ENCODE results near the gene MLEC. TPM values are rescaled to one million over a fixed set of nuclear protein-coding genes. Genes with fewer than 3 reads are reported as not detected.

The MLEC gene
- total RNA-seq, 1 experiment from 2014 or later, result 88.3 TPM

GRCh38 chr12:120684523-120684932, 2.4 kb upstream of the MLEC start:
- Histone ChIP-seq H3K9ac (ENCODE audit: low read length) (peak overlapping the region; percentile 46), H3K27me3 (ENCODE audit: low read length) (no peaks in the 10 kb centered on the region), H2AFZ (ENCODE audit: low read length) (peak overlapping the region; percentile 97), H3K9me3 (ENCODE audit: low read length) (no peaks in the 10 kb centered on the region), H3K4me2 (ENCODE audit: low read depth, low read length, poor library complexity, severe bottlenecking) (peak overlapping the region; percentile 39), H3K36me3 (ENCODE audit: insufficient read depth, low read length) (no peaks in the 10 kb centered on the region), H3K27ac (ENCODE audit: low read length) (peak overlapping the region; percentile 88), H4K20me1 (ENCODE audit: insufficient read depth, low read depth, low read length) (peaks cover 16% of the 10 kb centered on the region), H3K79me2 (ENCODE audit: low read length) (peaks cover 26% of the 10 kb centered on the region), H3K4me1 (ENCODE audit: low read length) (peaks cover 37% of the 10 kb centered on the region), H3K9me2 (replicated peaks; ENCODE audit: insufficient read depth, low read length) (no peaks in the 10 kb centered on the region), H3K4me3 (ENCODE audit: low read length) (no peak overlapping the region)
- no peak for DNase-seq

- Histone ChIP-seq H3K4me1 (ENCODE audit: low read length) (peaks cover 43% of the 10 kb centered on the region), H3K79me2 (ENCODE audit: low read length) (peaks cover 36% of the 10 kb centered on the region), H3K9me2 (replicated peaks; ENCODE audit: insufficient read depth, low read length) (no peaks in the 10 kb centered on the region), H3K4me3 (ENCODE audit: low read length) (peak overlapping the region; percentile 83), H3K27me3 (ENCODE audit: low read length) (no peaks in the 10 kb centered on the region), H2AFZ (ENCODE audit: low read length) (0 out of 2 replicates have a peak overlapping the region, but pooled peaks have one; percentile 97), H3K4me2 (ENCODE audit: low read depth, low read length, poor library complexity, severe bottlenecking) (peak overlapping the region; percentile 97), H3K36me3 (ENCODE audit: insufficient read depth, low read length) (peaks cover 3% of the 10 kb centered on the region; the same call in 1 of the 2 replicates), H3K9ac (ENCODE audit: low read length) (peak overlapping the region; percentile 84; the same call in 1 of the 2 replicates), H3K27ac (ENCODE audit: low read length) (peak overlapping the region; percentile 88), H3K9me3 (ENCODE audit: low read length) (no peaks in the 10 kb centered on the region), H4K20me1 (ENCODE audit: insufficient read depth, low read depth, low read length) (peaks cover 22% of the 10 kb centered on the region)
- DNase-seq, result no peak
Observed at GRCh38 chr12:120685522-120685921, 1.4 kb upstream of the MLEC start.

GRCh38 chr12:120686151-120686689, 729 bp upstream of the MLEC start:
- H3K4me3 ChIP-seq (ENCODE audit: low read length), result peak overlapping the region; percentile 83
- no peaks in the 10 kb centered on the region for H3K9me3 ChIP-seq (ENCODE audit: low read length)
- H3K27me3 ChIP-seq (ENCODE audit: low read length), result no peaks in the 10 kb centered on the region
- peak overlapping the region; percentile 84; the same call in 1 of the 2 replicates for H2AFZ ChIP-seq (ENCODE audit: low read length)
- peak overlapping the region; percentile 88 for H3K27ac ChIP-seq (ENCODE audit: low read length)
- DNase-seq, result peak; percentile 99
- peaks cover 29% of the 10 kb centered on the region for H4K20me1 ChIP-seq (ENCODE audit: insufficient read depth, low read depth, low read length)
- peak overlapping the region; percentile 97 for H3K4me2 ChIP-seq (ENCODE audit: low read depth, low read length, poor library complexity, severe bottlenecking)
- peaks cover 10% of the 10 kb centered on the region; the same call in 1 of the 2 replicates for H3K36me3 ChIP-seq (ENCODE audit: insufficient read depth, low read length)
- peak overlapping the region; percentile 84 for H3K9ac ChIP-seq (ENCODE audit: low read length)
- H3K4me1 ChIP-seq (ENCODE audit: low read length), result peaks cover 48% of the 10 kb centered on the region
- H3K79me2 ChIP-seq (ENCODE audit: low read length), result peaks cover 43% of the 10 kb centered on the region
- H3K9me2 ChIP-seq (replicated peaks; ENCODE audit: insufficient read depth, low read length), result no peaks in the 10 kb centered on the region

- peak; percentile 76 for DNase-seq
- Histone ChIP-seq H3K9me2 (replicated peaks; ENCODE audit: insufficient read depth, low read length) (no peaks in the 10 kb centered on the region), H3K9me3 (ENCODE audit: low read length) (no peaks in the 10 kb centered on the region), H4K20me1 (ENCODE audit: insufficient read depth, low read depth, low read length) (peaks cover 39% of the 10 kb centered on the region), H3K4me1 (ENCODE audit: low read length) (peaks cover 48% of the 10 kb centered on the region), H3K79me2 (ENCODE audit: low read length) (peaks cover 58% of the 10 kb centered on the region), H3K27ac (ENCODE audit: low read length) (peak overlapping the region; percentile 38), H3K36me3 (ENCODE audit: insufficient read depth, low read length) (peaks cover 13% of the 10 kb centered on the region; the same call in 1 of the 2 replicates), H3K4me3 (ENCODE audit: low read length) (peak overlapping the region; percentile 89), H3K4me2 (ENCODE audit: low read depth, low read length, poor library complexity, severe bottlenecking) (peak overlapping the region; percentile 91), H2AFZ (ENCODE audit: low read length) (no peak overlapping the region), H3K9ac (ENCODE audit: low read length) (peak overlapping the region; percentile 91), H3K27me3 (ENCODE audit: low read length) (no peaks in the 10 kb centered on the region)
Observed at GRCh38 chr12:120687578-120688289, 785 bp downstream of the MLEC start.

- Histone ChIP-seq H3K79me2 (ENCODE audit: low read length) (peaks cover 67% of the 10 kb centered on the region), H3K4me3 (ENCODE audit: low read length) (peak overlapping the region; percentile 89), H3K9ac (ENCODE audit: low read length) (peak overlapping the region; percentile 91), H3K9me2 (replicated peaks; ENCODE audit: insufficient read depth, low read length) (no peaks in the 10 kb centered on the region), H3K27me3 (ENCODE audit: low read length) (no peaks in the 10 kb centered on the region), H3K36me3 (ENCODE audit: insufficient read depth, low read length) (peaks cover 18% of the 10 kb centered on the region; the same call in 1 of the 2 replicates), H3K9me3 (ENCODE audit: low read length) (no peaks in the 10 kb centered on the region), H3K4me1 (ENCODE audit: low read length) (peaks cover 43% of the 10 kb centered on the region), H2AFZ (ENCODE audit: low read length) (no peak overlapping the region), H4K20me1 (ENCODE audit: insufficient read depth, low read depth, low read length) (peaks cover 39% of the 10 kb centered on the region), H3K4me2 (ENCODE audit: low read depth, low read length, poor library complexity, severe bottlenecking) (peak overlapping the region; percentile 91), H3K27ac (ENCODE audit: low read length) (no peak overlapping the region; the same call in 1 of the 2 replicates)
- no peak for DNase-seq
Observed at GRCh38 chr12:120688527-120689071, 1.6 kb downstream of the MLEC start.

GRCh38 chr12:120689397-120690082, 2.6 kb downstream of the MLEC start:
- no peaks in the 10 kb centered on the region for H3K9me2 ChIP-seq (replicated peaks; ENCODE audit: insufficient read depth, low read length)
- H3K4me3 ChIP-seq (ENCODE audit: low read length), result peak overlapping the region; percentile 89
- H3K9ac ChIP-seq (ENCODE audit: low read length), result peak overlapping the region; percentile 91
- no peaks in the 10 kb centered on the region for H3K27me3 ChIP-seq (ENCODE audit: low read length)
- peaks cover 25% of the 10 kb centered on the region for H3K36me3 ChIP-seq (ENCODE audit: insufficient read depth, low read length)
- H3K4me2 ChIP-seq (ENCODE audit: low read depth, low read length, poor library complexity, severe bottlenecking), result peak overlapping the region; percentile 91
- no peak for DNase-seq
- H3K79me2 ChIP-seq (ENCODE audit: low read length), result peaks cover 72% of the 10 kb centered on the region
- peaks cover 39% of the 10 kb centered on the region for H4K20me1 ChIP-seq (ENCODE audit: insufficient read depth, low read depth, low read length)
- no peaks in the 10 kb centered on the region for H3K9me3 ChIP-seq (ENCODE audit: low read length)
- no peak overlapping the region for H3K27ac ChIP-seq (ENCODE audit: low read length)
- no peak overlapping the region for H2AFZ ChIP-seq (ENCODE audit: low read length)
- peaks cover 42% of the 10 kb centered on the region for H3K4me1 ChIP-seq (ENCODE audit: low read length)

GRCh38 chr12:120690083-120690450, 3.1 kb downstream of the MLEC start:
- peaks cover 40% of the 10 kb centered on the region for H4K20me1 ChIP-seq (ENCODE audit: insufficient read depth, low read depth, low read length)
- peak overlapping the region; percentile 91 for H3K4me2 ChIP-seq (ENCODE audit: low read depth, low read length, poor library complexity, severe bottlenecking)
- H3K9me3 ChIP-seq (ENCODE audit: low read length), result no peaks in the 10 kb centered on the region
- H3K27me3 ChIP-seq (ENCODE audit: low read length), result no peaks in the 10 kb centered on the region
- H3K79me2 ChIP-seq (ENCODE audit: low read length), result peaks cover 73% of the 10 kb centered on the region
- H3K9me2 ChIP-seq (replicated peaks; ENCODE audit: insufficient read depth, low read length), result no peaks in the 10 kb centered on the region
- no peak overlapping the region for H3K27ac ChIP-seq (ENCODE audit: low read length)
- H3K36me3 ChIP-seq (ENCODE audit: insufficient read depth, low read length), result peaks cover 28% of the 10 kb centered on the region
- H2AFZ ChIP-seq (ENCODE audit: low read length), result no peak overlapping the region
- no peak for DNase-seq
- no peak overlapping the region for H3K9ac ChIP-seq (ENCODE audit: low read length)
- peaks cover 36% of the 10 kb centered on the region for H3K4me1 ChIP-seq (ENCODE audit: low read length)
- H3K4me3 ChIP-seq (ENCODE audit: low read length), result no peak overlapping the region

GRCh38 chr12:120690978-120691377, 4.0 kb downstream of the MLEC start:
- Histone ChIP-seq H3K4me2 (ENCODE audit: low read depth, low read length, poor library complexity, severe bottlenecking) (no peak overlapping the region), H4K20me1 (ENCODE audit: insufficient read depth, low read depth, low read length) (peaks cover 43% of the 10 kb centered on the region)

More at GRCh38 chr12:120690978-120691377, 4.0 kb downstream of the MLEC start:
- Histone ChIP-seq H3K36me3 (ENCODE audit: insufficient read depth, low read length) (peaks cover 37% of the 10 kb centered on the region), H3K9me3 (ENCODE audit: low read length) (no peaks in the 10 kb centered on the region), H3K4me1 (ENCODE audit: low read length) (peaks cover 27% of the 10 kb centered on the region), H2AFZ (ENCODE audit: low read length) (no peak overlapping the region), H3K9me2 (replicated peaks; ENCODE audit: insufficient read depth, low read length) (no peaks in the 10 kb centered on the region), H3K79me2 (ENCODE audit: low read length) (peaks cover 81% of the 10 kb centered on the region), H3K4me3 (ENCODE audit: low read length) (no peak overlapping the region), H3K27me3 (ENCODE audit: low read length) (no peaks in the 10 kb centered on the region), H3K27ac (ENCODE audit: low read length) (no peak overlapping the region), H3K9ac (ENCODE audit: low read length) (no peak overlapping the region)
- DNase-seq, result no peak

Measured in Karpas-422 (cell line).